ENCODE measurements around the gene FUT3. TPM values are rescaled to one million over a fixed set of nuclear protein-coding genes. Genes with fewer than 3 reads are reported as not detected.
A peak's percentile ranks its signal among the peaks of the same experiment; 100 is the strongest.

FUT3 gene
- total RNA-seq, 6 experiments from 2014 or later, result 0.19 to 1.4 (median 0.33) TPM

DNA sequence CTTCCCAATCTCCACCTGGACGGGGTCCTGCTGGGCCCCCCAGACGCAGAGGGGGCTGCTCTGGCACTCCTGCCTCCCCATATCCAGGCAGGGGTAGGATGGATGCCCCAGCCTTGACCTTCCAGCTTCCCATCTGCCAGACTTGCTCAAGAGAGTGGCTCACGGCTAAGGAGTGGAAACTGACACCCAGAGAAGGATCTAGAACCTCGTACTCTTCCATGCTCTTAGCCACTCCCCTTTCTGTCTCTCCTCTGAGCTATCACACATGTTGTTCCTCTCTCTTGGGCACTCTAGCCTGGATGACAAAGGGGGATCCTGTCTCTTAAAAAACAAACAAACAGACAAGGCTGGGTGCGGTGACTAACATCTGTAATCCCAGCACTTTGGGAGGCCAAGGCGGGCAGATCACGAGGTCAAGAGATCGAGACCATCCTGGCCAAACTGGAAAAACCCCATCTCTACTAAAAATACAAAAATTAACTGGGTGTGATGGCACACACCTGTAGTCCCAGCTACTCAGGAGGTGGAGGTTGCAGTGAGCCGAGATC, 31.2 kb upstream of the FUT3 start:
- ATAC-seq (no peak), DNase-seq (no peak)
- Histone ChIP-seq H3K27ac (no peak overlapping the region), H3K4me3 (no peak overlapping the region), H3K9me3 (no peaks in the 10 kb centered on the region), H3K36me3 (no peaks in the 10 kb centered on the region), H3K27me3 (no peaks in the 10 kb centered on the region), H3K4me1 (peaks cover 0 to 30% (median 11%) of the 10 kb centered on the region in 4 donors)
- 59% methylated on average over 7 of the region's 9 CpGs for WGBS (ENCODE audit: insufficient coverage, low coverage, low lambda C conversion rate, missing lambda C conversion rate)
- intact Hi-C loops (cut with DNase I), result no loop called here
- TF ChIP-seq, protein P1, sequence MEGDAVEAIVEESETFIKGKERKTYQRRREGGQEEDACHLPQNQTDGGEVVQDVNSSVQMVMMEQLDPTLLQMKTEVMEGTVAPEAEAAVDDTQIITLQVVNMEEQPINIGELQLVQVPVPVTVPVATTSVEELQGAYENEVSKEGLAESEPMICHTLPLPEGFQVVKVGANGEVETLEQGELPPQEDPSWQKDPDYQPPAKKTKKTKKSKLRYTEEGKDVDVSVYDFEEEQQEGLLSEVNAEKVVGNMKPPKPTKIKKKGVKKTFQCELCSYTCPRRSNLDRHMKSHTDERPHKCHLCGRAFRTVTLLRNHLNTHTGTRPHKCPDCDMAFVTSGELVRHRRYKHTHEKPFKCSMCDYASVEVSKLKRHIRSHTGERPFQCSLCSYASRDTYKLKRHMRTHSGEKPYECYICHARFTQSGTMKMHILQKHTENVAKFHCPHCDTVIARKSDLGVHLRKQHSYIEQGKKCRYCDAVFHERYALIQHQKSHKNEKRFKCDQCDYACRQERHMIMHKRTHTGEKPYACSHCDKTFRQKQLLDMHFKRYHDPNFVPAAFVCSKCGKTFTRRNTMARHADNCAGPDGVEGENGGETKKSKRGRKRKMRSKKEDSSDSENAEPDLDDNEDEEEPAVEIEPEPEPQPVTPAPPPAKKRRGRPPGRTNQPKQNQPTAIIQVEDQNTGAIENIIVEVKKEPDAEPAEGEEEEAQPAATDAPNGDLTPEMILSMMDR (IDR thresholded peaks at IDR 0.05), result no peak
- TF ChIP-seq POLR2A (IDR thresholded peaks at IDR 0.05), result no peak

DNA sequence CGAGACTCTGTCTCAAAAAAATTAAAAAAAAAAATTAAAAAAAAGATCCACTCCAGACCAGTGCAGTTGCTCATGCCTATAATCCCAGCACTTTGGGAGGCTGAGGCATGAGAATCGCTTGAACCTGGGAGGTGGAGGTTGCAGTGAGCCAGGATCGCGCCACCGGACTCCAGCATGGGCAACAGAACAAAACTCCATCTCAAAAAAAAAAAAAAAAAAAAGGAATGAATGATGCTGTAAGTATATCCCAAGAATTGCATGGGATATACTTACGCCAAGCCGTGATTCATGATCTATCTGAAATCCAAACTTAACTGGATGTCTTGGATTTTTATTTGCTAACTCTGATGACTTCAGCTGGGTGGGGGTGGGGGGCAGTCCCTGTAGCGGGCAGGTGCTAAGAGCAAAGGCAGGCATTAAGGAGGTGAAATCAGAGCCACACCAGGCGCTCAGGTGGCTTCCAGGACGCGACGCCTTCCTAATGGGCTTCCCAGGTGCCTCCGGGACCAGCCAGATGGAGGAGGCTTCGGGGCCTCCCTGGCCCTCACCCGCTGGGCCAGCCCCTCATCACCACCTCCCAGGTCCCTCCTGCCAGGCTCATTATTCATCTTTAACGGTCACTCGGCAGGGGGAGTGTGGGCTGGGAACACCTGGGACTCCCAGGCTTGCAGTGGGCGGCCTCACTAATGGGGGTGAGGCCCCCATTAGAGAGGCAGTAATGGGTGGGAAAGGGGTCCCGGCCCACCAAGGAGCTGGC, 30.5 kb upstream of the FUT3 start:
- Histone ChIP-seq H3K27ac (peak overlapping the region in 2 of 3 donors; percentile 67 to 76), H3K36me3 (no peaks in the 10 kb centered on the region), H3K4me1 (peaks cover 0 to 30% (median 11%) of the 10 kb centered on the region in 4 donors), H3K4me3 (no peak overlapping the region), H3K27me3 (no peaks in the 10 kb centered on the region), H3K9me3 (no peaks in the 10 kb centered on the region)
- intact Hi-C loops (cut with DNase I), result no loop called here
- DNase-seq, result no peak
- no peak for TF ChIP-seq POLR2A (IDR thresholded peaks at IDR 0.05)
- TF ChIP-seq, protein P1 (IDR thresholded peaks at IDR 0.05), result no peak
- 75% methylated on average over 9 of the region's 19 CpGs for WGBS (ENCODE audit: insufficient coverage, low coverage, low lambda C conversion rate, missing lambda C conversion rate)
- no peak for ATAC-seq

GRCh38 chr19:5880604-5881078, 29.4 kb upstream of the FUT3 start:
- intact Hi-C loops (cut with DNase I), result no loop called here
- Histone ChIP-seq H3K4me1 (peaks cover 0 to 30% (median 11%) of the 10 kb centered on the region in 4 donors), H3K27me3 (no peaks in the 10 kb centered on the region), H3K9me3 (no peaks in the 10 kb centered on the region), H3K4me3 (no peak overlapping the region), H3K36me3 (no peaks in the 10 kb centered on the region), H3K27ac (peak overlapping the region; percentile 47 to 76 (median 67))
- 20% methylated on average over 10 of the region's 15 CpGs for WGBS (ENCODE audit: insufficient coverage, low coverage, low lambda C conversion rate, missing lambda C conversion rate)
- ATAC-seq (peak; percentile 87 to 94 (median 90)), DNase-seq (peak; percentile 84 to 88 (median 86))
- TF ChIP-seq POLR2A (IDR thresholded peaks at IDR 0.05), result no peak
- TF ChIP-seq, protein P1 (IDR thresholded peaks at IDR 0.05), result no peak

DNA sequence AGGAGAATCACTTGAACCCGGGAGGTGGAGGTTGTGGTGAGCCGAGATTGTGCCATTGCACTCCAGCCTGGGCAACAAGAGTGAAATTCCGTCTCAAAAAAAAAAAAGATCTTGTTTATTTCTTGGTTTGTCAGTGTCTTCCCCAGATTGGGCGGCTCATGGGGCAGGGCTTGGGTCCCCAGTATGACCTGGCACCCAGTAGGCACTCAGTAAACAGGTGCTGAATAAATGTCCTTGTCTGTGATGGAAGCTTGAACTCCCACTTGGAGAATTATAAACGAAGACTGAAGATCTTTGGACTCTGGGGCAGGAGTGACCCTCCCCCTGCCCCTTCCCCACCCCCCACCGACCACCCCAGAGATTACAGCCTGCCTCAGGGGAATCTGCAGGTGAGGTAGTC, 28.9 kb upstream of the FUT3 start:
- 24% methylated on average over 4 of the region's 6 CpGs for WGBS (ENCODE audit: insufficient coverage, low coverage, low lambda C conversion rate, missing lambda C conversion rate)
- ATAC-seq (peak; percentile 11 to 50 (median 44)), DNase-seq (no peak)
- H3K27ac ChIP-seq, result peak overlapping the region; percentile 47 to 76 (median 67)
- no peaks in the 10 kb centered on the region for H3K27me3 ChIP-seq
- TF ChIP-seq POLR2A (IDR thresholded peaks at IDR 0.05), result no peak
- TF ChIP-seq, protein P1 (IDR thresholded peaks at IDR 0.05), result no peak
- no peaks in the 10 kb centered on the region for H3K9me3 ChIP-seq
- intact Hi-C loops (cut with DNase I), result no loop called here
- no peak overlapping the region for H3K4me3 ChIP-seq
- H3K36me3 ChIP-seq, result no peaks in the 10 kb centered on the region
- peaks cover 0 to 30% (median 11%) of the 10 kb centered on the region in 4 donors for H3K4me1 ChIP-seq

Measured in right lobe of liver (tissue), 6 donors.